22Rv1 (cell line): ENCODE results near the gene HTR6.

Experiments used
- H3K27ac ChIP-seq: fragments of 450-650 bp; 2 replicates; pipeline ENCODE4 v1.5.1; 2017
- CTCF ChIP-seq: fragments of 450-650 bp; IDR thresholded peaks from 2 replicates; pipeline ENCODE4 v1.5.1; 2017; ENCODE audit warnings: mild to moderate bottlenecking
- ZFX ChIP-seq: fragments of 450-650 bp; IDR thresholded peaks from 2 replicates; pipeline ENCODE4 v1.6.1; 2017; ENCODE audit warnings: antibody characterized with exemption, borderline replicate concordance

Gene HTR6

GRCh38 chr1:19670787-19671186 is 6.1 kb downstream of the HTR6 start:
- TF ChIP-seq ZFX (no peak), CTCF (no peak)
- H3K27ac ChIP-seq: no peak overlapping the region

GRCh38 chr1:19672237-19672636 is 7.6 kb downstream of the HTR6 start:
- no peak overlapping the region for H3K27ac ChIP-seq
- TF ChIP-seq ZFX (no peak), CTCF (no peak)

GRCh38 chr1:19675797-19676196 is 11.1 kb downstream of the HTR6 start:
- no peak overlapping the region for H3K27ac ChIP-seq
- no peak for TF ChIP-seq ZFX
- TF ChIP-seq CTCF: no peak

GRCh38 chr1:19676438-19676922 is 11.8 kb downstream of the HTR6 start:
- TF ChIP-seq ZFX (no peak), CTCF (no peak)

GRCh38 chr1:19678493-19678892 is 13.8 kb downstream of the HTR6 start:
- H3K27ac ChIP-seq: no peak overlapping the region
- TF ChIP-seq CTCF (no peak), ZFX (no peak)

More at GRCh38 chr1:19676438-19676922, 11.8 kb downstream of the HTR6 start:
- no peak overlapping the region for H3K27ac ChIP-seq

GRCh38 chr1:19678931-19679453 is 14.3 kb downstream of the HTR6 start:
- TF ChIP-seq ZFX: no peak
- no peak for TF ChIP-seq CTCF
- no peak overlapping the region for H3K27ac ChIP-seq

GRCh38 chr1:19679691-19680090 is 15.0 kb downstream of the HTR6 start:
- TF ChIP-seq CTCF (no peak), ZFX (no peak)
- H3K27ac ChIP-seq: no peak overlapping the region
